ENCODE data around the gene MED9. TPM values are rescaled to one million over a fixed set of nuclear protein-coding genes. Genes with fewer than 3 reads are reported as not detected.

The MED9 gene
- total and polyA plus RNA-seq, 2 of the 8 experiments (the other 6 are each of a cell fraction or from before 2014, with no cell fraction given): 15.8 to 19.7 TPM

- TF ChIP-seq E2F6 (IDR thresholded peaks at IDR 0.05): peak; percentile 81
- TF ChIP-seq TCF12 (IDR thresholded peaks at IDR 0.05; ENCODE audit: low read depth, low read length): no peak
- TF ChIP-seq SP4 (IDR thresholded peaks at IDR 0.05; ENCODE audit: low read length): no peak
- no peak for TF ChIP-seq CTBP2 (IDR thresholded peaks at IDR 0.05; ENCODE audit: borderline replicate concordance, insufficient read depth, insufficient read length, low read length)
Measured at GRCh38 chr17:17494870-17495535, 18.2 kb downstream of the MED9 start (continued).
